HUES6 (cell line): Measurements from ENCODE around the gene KCNJ6.

ENCODE experiments used
- H3K27ac ChIP-seq: 2 replicates; pipeline ENCODE4 v1.7.0; 2013; ENCODE audit warnings: low read depth, mild to moderate bottlenecking, low read length, inconsistent platforms
- H3K27me3 ChIP-seq: 2 replicates; pipeline ENCODE4 v1.6.1; 2013; ENCODE audit warnings: low read length; ENCODE audit not compliant: control insufficient read depth, insufficient read depth
- H3K36me3 ChIP-seq: 2 replicates; pipeline ENCODE4 v1.6.1; 2013; ENCODE audit warnings: low read length; ENCODE audit not compliant: control insufficient read depth, insufficient read depth
- H3K4me1 ChIP-seq: 2 replicates; pipeline ENCODE4 v1.6.1; 2013; ENCODE audit warnings: low read length; ENCODE audit not compliant: control insufficient read depth, insufficient read depth
- H3K4me3 ChIP-seq: 2 replicates; pipeline ENCODE4 v1.5.1; 2013; ENCODE audit warnings: low read depth, low read length
- H3K9ac ChIP-seq: one replicate; pipeline ENCODE4 v1.6.1; 2013; ENCODE audit warnings: mild to moderate bottlenecking, low read length
- H3K9me3 ChIP-seq: 2 replicates; pipeline ENCODE4 v1.6.1; 2013; ENCODE audit warnings: low read depth, low read length; ENCODE audit not compliant: control insufficient read depth, insufficient read depth

KCNJ6 gene

DNA sequence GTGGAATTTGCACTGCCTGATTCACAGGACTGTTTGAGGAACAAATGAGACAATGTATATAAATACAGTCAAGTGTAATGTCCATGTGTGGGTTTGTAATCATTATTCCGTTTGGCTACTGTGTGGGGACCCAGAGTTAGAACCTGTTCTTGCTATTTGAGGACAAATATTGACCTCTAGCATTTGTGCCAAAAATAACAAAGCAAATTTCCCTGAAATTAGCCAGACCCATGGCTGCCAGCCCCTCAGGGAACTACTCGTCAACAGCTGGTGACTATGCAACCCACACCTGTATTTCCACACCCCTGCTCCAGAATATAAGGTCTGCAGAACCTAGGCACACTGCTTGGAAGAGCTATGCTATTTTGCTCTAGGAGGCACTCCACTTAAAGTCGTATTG lies 70.7 kb downstream of the KCNJ6 start:
- no peaks in the 10 kb centered on the region for H3K36me3 ChIP-seq
- peaks cover 9% of the 10 kb centered on the region; the same call in 1 of the 2 replicates for H3K9me3 ChIP-seq
- no peak overlapping the region for H3K27ac ChIP-seq
- H3K27me3 ChIP-seq, result no peaks in the 10 kb centered on the region
- H3K9ac ChIP-seq, result no peak overlapping the region
- H3K4me1 ChIP-seq, result peaks cover 18% of the 10 kb centered on the region
- no peak overlapping the region for H3K4me3 ChIP-seq

DNA sequence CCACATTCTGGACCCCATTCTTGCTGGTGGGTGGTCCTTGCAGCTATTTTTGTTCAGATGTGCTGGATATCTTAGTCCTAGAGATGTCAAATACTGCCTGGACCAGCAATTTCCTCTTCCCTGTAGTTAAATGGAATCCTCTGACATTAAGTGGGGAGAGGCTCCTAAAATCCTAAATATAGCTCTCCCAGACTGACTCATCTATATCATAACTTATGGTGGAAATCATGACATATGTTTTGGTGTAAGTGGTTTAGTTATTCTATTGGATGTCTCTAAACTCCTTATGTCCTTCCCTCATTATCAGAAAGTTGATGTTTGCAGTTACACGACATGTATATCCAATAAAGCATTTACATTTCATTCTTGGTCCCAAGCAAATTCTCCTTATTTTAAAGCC lies 73.1 kb downstream of the KCNJ6 start:
- H3K4me1 ChIP-seq, result peaks cover 9% of the 10 kb centered on the region
- no peaks in the 10 kb centered on the region for H3K36me3 ChIP-seq
- no peak overlapping the region for H3K9ac ChIP-seq
- H3K4me3 ChIP-seq, result no peak overlapping the region
- H3K27me3 ChIP-seq, result no peaks in the 10 kb centered on the region
- H3K9me3 ChIP-seq, result peaks cover 9% of the 10 kb centered on the region; the same call in 1 of the 2 replicates
- H3K27ac ChIP-seq, result no peak overlapping the region

DNA sequence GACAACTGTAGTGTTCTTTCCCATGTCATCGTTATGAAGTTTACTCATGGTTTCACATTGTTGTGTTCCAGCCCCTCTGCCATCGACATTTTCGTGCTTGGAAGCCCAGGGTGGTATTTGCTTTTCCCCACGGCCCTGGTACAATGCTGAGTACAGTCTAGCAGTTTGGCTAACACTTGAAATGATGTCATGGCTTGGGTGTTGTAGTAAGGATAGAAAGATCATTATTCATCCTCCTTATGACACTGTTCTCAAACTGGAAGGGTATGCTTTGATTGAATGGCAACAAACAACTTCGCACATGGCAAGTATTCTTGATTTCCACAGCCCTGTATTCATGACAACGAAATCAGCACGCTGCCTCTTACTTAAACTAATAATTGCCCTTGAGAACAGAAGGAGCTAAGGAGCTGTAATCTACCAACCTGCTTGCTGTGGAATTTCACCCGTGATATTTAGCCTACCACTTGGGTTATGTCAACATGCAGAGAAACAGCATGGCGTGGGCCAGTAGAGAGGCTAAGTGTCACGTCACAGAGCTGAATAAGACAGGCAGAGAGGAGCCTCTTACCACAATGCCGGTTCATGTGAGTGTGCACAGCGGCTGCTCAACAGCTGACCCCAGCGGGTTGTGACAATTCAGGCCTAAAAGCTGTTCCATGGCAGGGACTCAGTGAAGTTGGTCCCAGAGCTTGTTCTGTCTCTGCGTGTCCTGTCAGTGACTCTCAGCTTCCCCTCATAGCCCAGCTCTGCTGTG lies 73.9 kb downstream of the KCNJ6 start:
- Histone ChIP-seq H3K4me1 (peaks cover 9% of the 10 kb centered on the region), H3K9ac (no peak overlapping the region), H3K9me3 (0 out of 2 replicates have a peak, but pooled peaks cover 7% of the 10 kb centered on the region), H3K27ac (no peak overlapping the region), H3K4me3 (no peak overlapping the region), H3K36me3 (no peaks in the 10 kb centered on the region), H3K27me3 (no peaks in the 10 kb centered on the region)

- peaks cover 9% of the 10 kb centered on the region for H3K4me1 ChIP-seq
- H3K4me3 ChIP-seq, result no peak overlapping the region
- H3K9me3 ChIP-seq, result 0 out of 2 replicates have a peak, but pooled peaks cover 7% of the 10 kb centered on the region
- H3K9ac ChIP-seq, result no peak overlapping the region
- no peaks in the 10 kb centered on the region for H3K27me3 ChIP-seq
- no peaks in the 10 kb centered on the region for H3K36me3 ChIP-seq
- no peak overlapping the region for H3K27ac ChIP-seq
Observed at GRCh38 chr21:37837381-37837780, 78.9 kb downstream of the KCNJ6 start.

- no peaks in the 10 kb centered on the region for H3K9me3 ChIP-seq
- H3K27me3 ChIP-seq, result no peaks in the 10 kb centered on the region
- no peaks in the 10 kb centered on the region for H3K36me3 ChIP-seq
- H3K4me1 ChIP-seq, result peaks cover 22% of the 10 kb centered on the region
- no peak overlapping the region for H3K9ac ChIP-seq
- H3K27ac ChIP-seq, result no peak overlapping the region
- no peak overlapping the region for H3K4me3 ChIP-seq
Observed at GRCh38 chr21:37835481-37835880, 80.8 kb downstream of the KCNJ6 start.

DNA sequence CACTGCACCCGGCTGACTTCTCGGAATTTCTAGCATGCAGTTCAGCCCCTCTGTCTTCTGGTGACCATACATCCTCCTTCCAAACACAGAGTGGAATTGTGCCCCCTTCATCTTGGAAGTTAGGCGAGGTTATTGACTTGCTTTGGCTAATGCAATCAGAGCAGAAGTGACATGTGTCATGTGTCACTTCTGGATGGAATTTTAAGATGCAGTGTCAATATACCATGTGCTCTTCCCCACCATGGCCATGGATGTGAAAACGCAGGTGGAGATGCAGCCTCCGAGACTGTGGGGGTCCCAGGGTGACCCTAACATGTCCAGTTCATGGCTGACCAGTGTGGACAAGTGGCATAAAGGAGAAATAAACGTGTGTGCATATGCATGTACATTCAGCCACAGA lies 83.0 kb downstream of the KCNJ6 start:
- Histone ChIP-seq H3K27me3 (no peaks in the 10 kb centered on the region), H3K9me3 (no peaks in the 10 kb centered on the region), H3K4me1 (peaks cover 31% of the 10 kb centered on the region), H3K9ac (no peak overlapping the region), H3K4me3 (no peak overlapping the region), H3K27ac (no peak overlapping the region), H3K36me3 (no peaks in the 10 kb centered on the region)

DNA sequence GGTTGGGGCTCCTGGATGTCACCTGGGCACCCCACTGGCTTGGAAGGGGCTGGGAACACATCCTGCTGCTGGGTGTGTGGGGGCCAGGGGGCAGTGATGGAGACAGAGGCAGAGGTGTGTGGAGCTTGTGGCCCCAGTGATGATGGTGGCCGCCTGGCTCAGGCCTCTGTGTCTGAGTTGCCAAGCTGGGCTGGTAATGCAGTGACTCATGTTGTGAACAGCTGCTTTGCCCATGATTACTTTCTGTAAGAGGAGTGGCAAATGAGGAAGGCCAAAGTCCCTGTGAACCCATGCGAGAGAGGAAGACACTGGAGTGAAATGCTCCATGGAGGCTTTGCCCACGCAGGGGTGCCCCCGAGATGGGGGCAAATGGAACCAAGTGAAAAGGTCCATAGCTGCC lies 86.8 kb downstream of the KCNJ6 start:
- H3K27ac ChIP-seq, result no peak overlapping the region
- no peaks in the 10 kb centered on the region for H3K27me3 ChIP-seq
- H3K4me3 ChIP-seq, result no peak overlapping the region
- no peaks in the 10 kb centered on the region for H3K36me3 ChIP-seq
- H3K9ac ChIP-seq, result no peak overlapping the region
- H3K9me3 ChIP-seq, result no peaks in the 10 kb centered on the region
- H3K4me1 ChIP-seq, result peaks cover 31% of the 10 kb centered on the region

DNA sequence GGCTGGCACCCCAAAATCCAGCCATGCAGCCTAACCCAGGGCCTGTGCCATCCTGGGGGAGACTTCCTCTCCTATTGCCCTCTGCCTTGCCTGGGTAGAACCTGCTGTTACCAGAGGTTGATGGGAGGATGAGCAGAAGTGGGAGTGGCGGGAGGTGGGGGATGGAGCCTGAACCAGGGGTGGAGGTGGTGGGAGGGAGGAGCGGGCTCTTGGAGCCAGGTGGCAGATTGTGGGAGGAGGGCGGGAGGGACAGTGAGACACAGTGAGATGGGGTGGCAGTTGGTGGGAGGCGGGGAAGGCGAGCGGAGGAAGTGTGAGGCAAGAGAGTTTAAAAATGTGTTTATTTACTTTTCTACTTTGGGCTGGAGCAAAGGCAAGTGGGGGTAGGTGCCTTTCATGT lies 87.3 kb downstream of the KCNJ6 start:
- H3K4me1 ChIP-seq, result peaks cover 31% of the 10 kb centered on the region
- H3K4me3 ChIP-seq, result no peak overlapping the region
- no peaks in the 10 kb centered on the region for H3K36me3 ChIP-seq
- no peaks in the 10 kb centered on the region for H3K27me3 ChIP-seq
- H3K9ac ChIP-seq, result no peak overlapping the region
- no peaks in the 10 kb centered on the region for H3K9me3 ChIP-seq
- H3K27ac ChIP-seq, result no peak overlapping the region

GRCh38 chr21:37828556-37828955 lies 87.7 kb downstream of the KCNJ6 start:
- Histone ChIP-seq H3K27me3 (no peaks in the 10 kb centered on the region), H3K9ac (no peak overlapping the region), H3K27ac (no peak overlapping the region), H3K4me3 (no peak overlapping the region), H3K9me3 (no peaks in the 10 kb centered on the region), H3K4me1 (peaks cover 26% of the 10 kb centered on the region), H3K36me3 (no peaks in the 10 kb centered on the region)

GRCh38 chr21:37827913-37828312 lies 88.3 kb downstream of the KCNJ6 start:
- no peaks in the 10 kb centered on the region for H3K27me3 ChIP-seq

DNA sequence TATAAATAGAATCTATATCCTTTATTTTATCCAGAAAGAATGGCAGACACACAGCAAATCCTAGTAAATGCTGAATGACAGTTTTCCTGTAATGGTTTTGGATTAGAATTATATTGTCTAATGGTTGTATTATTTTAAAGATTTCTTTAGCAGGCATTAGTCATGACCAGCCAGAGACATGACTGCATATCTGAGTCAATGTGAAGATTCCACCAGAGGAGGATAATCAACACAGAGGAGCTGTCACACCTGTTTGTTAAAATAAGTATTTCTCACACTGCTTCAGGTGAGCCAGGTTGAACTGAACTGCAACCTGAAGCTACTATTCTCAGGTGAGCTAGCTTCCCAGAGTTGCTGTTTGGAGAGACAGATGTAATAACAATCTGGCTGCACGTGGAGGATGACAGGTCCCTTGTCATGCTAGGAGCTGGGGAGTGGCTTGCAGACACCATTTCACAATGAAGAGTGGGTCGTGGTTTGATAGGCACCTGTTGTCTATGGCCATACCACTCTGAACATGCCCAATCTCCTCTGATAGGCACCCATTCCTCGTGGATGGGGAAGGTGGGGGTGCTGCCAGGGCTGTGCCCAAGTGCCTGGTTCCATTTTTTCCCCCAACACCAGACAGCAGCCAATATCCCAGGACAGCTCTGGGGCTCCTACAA lies 94.3 kb downstream of the KCNJ6 start:
- no peaks in the 10 kb centered on the region for H3K9me3 ChIP-seq

More at GRCh38 chr21:37827913-37828312, 88.3 kb downstream of the KCNJ6 start:
- H3K9me3 ChIP-seq, result no peaks in the 10 kb centered on the region
- H3K36me3 ChIP-seq, result no peaks in the 10 kb centered on the region
- no peak overlapping the region for H3K9ac ChIP-seq
- H3K4me1 ChIP-seq, result peaks cover 23% of the 10 kb centered on the region
- no peak overlapping the region for H3K27ac ChIP-seq
- no peak overlapping the region for H3K4me3 ChIP-seq

More for the DNA sequence above, 94.3 kb downstream of the KCNJ6 start:
- H3K4me1 ChIP-seq, result peaks cover 25% of the 10 kb centered on the region
- H3K9ac ChIP-seq, result no peak overlapping the region
- H3K27ac ChIP-seq, result no peak overlapping the region
- H3K36me3 ChIP-seq, result no peaks in the 10 kb centered on the region
- no peak overlapping the region for H3K4me3 ChIP-seq
- no peaks in the 10 kb centered on the region for H3K27me3 ChIP-seq
